NCI-H748 treated with DMSO at 0.1 percent for 48 hours (cell line): ENCODE results near the gene ARHGAP11A.
A peak's percentile ranks its signal among the peaks of the same experiment; 100 is the strongest.

Experiments used
- DNase-seq: peaks from one replicate; lab custom pipeline; 2025; lab: John Stamatoyannopoulos, UW

Gene ARHGAP11A

GRCh38 chr15:32688151-32688639 lies 72.9 kb downstream of the ARHGAP11A start:
- peak; percentile 73 for DNase-seq
